ENCODE results near the gene DOP1B.

DOP1B gene

DNA sequence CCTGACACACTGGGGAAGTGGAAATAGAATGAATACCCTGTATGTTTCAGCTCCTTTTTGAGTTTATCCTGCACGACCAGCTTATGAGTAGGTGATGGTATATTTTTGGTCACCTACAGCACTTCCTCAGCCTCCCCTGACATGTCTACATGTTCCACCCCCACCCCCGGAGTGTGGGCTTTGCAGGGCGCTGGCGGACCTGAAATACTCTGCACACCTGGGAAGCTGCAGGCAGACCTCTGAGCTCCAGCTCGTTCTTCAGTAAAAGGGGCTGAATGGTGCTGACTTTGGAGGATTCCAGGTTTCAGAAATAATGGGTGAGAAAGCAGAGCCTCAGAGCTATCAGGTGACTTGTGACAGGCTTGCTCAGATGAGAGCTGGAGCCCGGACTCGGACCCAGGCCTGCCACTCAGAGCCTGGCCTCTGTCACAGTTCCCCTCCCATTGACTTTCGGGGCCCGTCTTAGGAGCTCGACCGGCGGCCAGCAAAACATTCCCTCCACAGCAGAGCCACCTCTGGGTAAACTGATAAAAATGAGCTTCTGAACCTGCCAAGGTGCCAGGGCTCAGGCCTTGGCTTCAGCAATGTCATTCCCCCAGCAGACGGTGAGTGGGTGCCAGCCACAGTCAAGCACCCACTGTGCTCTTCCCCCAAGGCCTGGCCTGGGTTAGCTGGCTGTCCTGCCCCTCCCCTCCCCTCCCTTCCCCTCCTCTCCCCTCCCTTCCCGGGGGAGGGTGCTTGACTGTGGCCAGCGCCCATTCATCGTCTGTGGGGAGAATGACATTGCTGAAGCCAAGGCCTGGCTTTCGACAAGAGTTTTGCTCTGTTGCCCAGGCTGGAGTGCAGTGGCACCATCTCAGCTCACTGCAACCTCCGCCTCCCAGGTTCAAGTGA is 30.1 kb downstream of the DOP1B start:
- CTCF ChIA-PET, result interaction anchor here (1.2 to 2.2 kb wide), 3 partner anchors 9 to 46 kb away, joined by 3 to 7 read pairs (median 3); no protein-coding TSS in a partner anchor
- TF ChIP-seq, protein P1, sequence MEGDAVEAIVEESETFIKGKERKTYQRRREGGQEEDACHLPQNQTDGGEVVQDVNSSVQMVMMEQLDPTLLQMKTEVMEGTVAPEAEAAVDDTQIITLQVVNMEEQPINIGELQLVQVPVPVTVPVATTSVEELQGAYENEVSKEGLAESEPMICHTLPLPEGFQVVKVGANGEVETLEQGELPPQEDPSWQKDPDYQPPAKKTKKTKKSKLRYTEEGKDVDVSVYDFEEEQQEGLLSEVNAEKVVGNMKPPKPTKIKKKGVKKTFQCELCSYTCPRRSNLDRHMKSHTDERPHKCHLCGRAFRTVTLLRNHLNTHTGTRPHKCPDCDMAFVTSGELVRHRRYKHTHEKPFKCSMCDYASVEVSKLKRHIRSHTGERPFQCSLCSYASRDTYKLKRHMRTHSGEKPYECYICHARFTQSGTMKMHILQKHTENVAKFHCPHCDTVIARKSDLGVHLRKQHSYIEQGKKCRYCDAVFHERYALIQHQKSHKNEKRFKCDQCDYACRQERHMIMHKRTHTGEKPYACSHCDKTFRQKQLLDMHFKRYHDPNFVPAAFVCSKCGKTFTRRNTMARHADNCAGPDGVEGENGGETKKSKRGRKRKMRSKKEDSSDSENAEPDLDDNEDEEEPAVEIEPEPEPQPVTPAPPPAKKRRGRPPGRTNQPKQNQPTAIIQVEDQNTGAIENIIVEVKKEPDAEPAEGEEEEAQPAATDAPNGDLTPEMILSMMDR (IDR thresholded peaks at IDR 0.05; ENCODE audit: control extremely low read depth, extremely low read depth, low read depth, missing control alignments), result no peak
- DNase-seq (ENCODE audit: extremely low spot score), result no peak
- POLR2A ChIA-PET, result no interaction called here

DNA sequence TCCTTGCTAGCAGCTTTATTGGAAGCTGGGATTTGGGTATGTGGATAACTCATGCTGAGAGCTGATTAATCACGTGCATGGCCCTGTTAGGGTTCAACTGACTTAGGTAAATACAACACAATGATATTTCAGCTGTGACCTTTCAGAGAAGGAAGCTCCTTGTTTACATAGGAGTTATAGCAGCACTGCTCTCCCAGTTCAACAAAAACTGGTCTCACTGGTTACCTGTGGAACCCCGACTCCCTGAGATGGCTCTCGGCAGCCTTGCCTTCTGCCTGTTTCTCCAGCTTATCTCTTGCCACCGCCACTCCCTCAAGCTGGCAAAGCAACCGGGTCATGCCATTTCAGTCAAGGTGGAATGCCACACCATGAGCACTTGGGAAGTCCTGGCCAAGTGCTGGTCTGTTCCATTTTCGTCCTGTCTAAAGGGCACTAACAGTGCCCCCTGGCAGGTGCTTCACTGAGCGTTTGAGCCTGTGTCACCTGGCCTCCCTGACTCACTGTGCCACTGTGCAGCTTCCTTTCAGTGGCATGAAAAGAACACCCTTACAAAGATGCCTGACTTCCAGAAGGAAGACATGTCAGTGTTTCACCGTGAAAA is 31.6 kb downstream of the DOP1B start:
- no peak for DNase-seq (ENCODE audit: extremely low spot score)
- POLR2A ChIA-PET, result no interaction called here
- CTCF ChIA-PET, result interaction anchor here (1.7 to 2.2 kb wide), 3 partner anchors 11 to 47 kb away, joined by 3 to 7 read pairs (median 6); no protein-coding TSS in a partner anchor

DNA sequence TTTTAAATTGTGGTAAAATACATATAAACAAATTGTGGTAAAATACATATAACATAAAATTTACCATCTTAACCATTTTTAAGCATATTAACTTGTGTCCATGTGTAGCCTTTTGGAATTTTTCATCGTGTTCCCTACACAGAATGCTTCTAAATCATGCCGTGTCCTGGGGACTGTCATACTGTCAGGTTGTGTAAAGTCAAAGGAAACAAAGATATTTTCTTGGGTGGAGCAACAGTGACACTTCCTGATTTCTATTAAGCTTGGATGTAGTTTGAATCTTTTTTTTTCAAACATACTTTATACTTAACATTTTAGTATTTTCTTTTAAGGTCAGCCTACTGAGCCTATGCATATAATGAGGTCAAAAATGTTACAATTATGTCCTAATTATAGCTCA is 32.3 kb downstream of the DOP1B start:
- CTCF ChIA-PET, result interaction anchor here (1.1 to 2.0 kb wide), 2 partner anchors 11 to 14 kb away, joined by 3 to 6 read pairs; no protein-coding TSS in a partner anchor
- POLR2A ChIA-PET, result no interaction called here
- no peak for DNase-seq (ENCODE audit: extremely low spot score)

More for the DNA sequence above, 31.6 kb downstream of the DOP1B start:
- TF ChIP-seq, protein P1 (IDR thresholded peaks at IDR 0.05; ENCODE audit: control extremely low read depth, extremely low read depth, low read depth, missing control alignments), result no peak

DNA sequence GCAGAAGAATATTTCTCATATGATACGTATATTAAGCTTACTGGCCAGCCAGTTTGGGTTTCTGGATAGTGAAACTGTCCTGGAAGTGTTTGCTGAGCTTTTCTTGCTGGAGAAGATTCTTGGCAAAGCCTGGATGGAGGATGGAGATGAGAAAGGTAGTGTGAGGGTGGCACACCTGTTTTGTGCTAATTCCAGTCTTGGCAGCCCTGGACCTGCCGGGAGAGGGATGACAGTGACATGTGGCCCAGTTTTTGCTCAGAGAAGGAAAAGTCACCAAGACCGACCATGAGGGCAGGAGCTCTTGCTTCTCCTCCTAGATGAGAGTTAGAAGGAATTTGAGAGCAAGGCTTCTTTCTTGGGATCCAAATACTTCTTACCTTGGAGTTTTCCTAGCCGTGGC is 34.1 kb downstream of the DOP1B start:
- POLR2A ChIA-PET, result no interaction called here
- CTCF ChIA-PET, result interaction anchor here (1.2 kb wide), 1 partner anchor 11 kb away, joined by 3 read pairs; no protein-coding TSS in a partner anchor
- TF ChIP-seq, protein P1 (IDR thresholded peaks at IDR 0.05; ENCODE audit: control extremely low read depth, extremely low read depth, low read depth, missing control alignments), result no peak

More for the DNA sequence above, 32.3 kb downstream of the DOP1B start:
- TF ChIP-seq, protein P1 (IDR thresholded peaks at IDR 0.05; ENCODE audit: control extremely low read depth, extremely low read depth, low read depth, missing control alignments), result no peak

DNA sequence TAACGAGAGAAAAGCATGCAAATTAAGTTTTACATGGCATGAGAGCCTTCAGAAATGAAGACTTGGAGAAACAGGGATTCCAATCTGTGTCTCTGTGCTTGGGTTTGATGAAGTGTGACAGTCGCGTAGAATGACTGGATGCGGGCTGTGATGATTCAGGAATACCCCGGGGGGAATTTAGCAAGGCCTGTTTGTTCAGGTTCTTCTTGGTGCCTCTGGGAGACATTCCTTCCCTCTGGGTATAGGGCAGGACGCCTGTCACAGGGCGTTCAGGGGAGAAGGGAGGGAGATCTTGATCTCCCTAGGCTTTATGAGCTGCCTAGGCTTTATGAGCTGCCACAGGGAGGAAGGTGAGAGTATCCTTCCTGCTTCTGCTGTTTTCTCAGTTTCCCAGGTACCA is 36.6 kb downstream of the DOP1B start:
- no peak for DNase-seq (ENCODE audit: extremely low spot score)
- CTCF ChIA-PET, result interaction anchor here (1.3 to 2.8 kb wide), 2 partner anchors 19 to 51 kb away, joined by 3 to 7 read pairs; no protein-coding TSS in a partner anchor

More for the DNA sequence above, 34.1 kb downstream of the DOP1B start:
- no peak for DNase-seq (ENCODE audit: extremely low spot score)

DNA sequence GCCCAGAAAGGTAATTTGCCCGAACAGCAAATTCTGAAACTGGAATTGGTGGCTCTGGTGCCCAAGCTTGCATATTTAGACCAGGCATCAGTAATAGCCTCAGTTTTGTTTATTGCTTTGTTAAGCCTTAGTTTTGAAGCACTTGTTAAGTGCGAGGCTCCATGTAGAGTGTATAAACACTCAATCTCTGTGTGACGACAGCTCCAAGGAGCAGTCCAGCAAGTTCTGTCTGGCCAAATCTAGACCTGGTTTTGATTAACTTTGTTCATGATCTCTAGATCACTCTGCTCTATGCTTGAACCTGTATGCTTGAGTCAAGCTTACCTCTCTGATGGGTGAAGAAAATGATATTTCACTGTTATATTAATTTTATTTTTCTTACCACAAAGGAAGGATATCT is 37.4 kb downstream of the DOP1B start:
- ChIA-PET CTCF (interaction anchor here (1.3 to 2.8 kb wide), 2 partner anchors 20 to 52 kb away, joined by 3 to 7 read pairs; no protein-coding TSS in a partner anchor), POLR2A (no interaction called here)
- TF ChIP-seq, protein P1 (IDR thresholded peaks at IDR 0.05; ENCODE audit: control extremely low read depth, extremely low read depth, low read depth, missing control alignments), result no peak
- no peak for DNase-seq (ENCODE audit: extremely low spot score)

More for the DNA sequence above, 36.6 kb downstream of the DOP1B start:
- TF ChIP-seq, protein P1 (IDR thresholded peaks at IDR 0.05; ENCODE audit: control extremely low read depth, extremely low read depth, low read depth, missing control alignments), result no peak
- POLR2A ChIA-PET, result no interaction called here
